H1 (cell line): ENCODE results near the gene NAA50. TPM values are rescaled to one million over a fixed set of nuclear protein-coding genes. Genes with fewer than 3 reads are reported as not detected.

Source experiments
- CHD7 ChIP-seq: fragments of 300-600 bp; sonication (generic); IDR thresholded peaks from 2 replicates; pipeline ENCODE4 v1.7.1; 2012; ENCODE audit warnings: low read length, moderate library complexity, mild to moderate bottlenecking, inconsistent platforms; ENCODE audit not compliant: insufficient replicate concordance
- polyA plus RNA-seq, 7 experiments: library from polyadenylated mRNA; depleted of rRNA in 3 of 7; stranded (reverse) in 5 of 7; unstranded in 2 of 7; fragments of >200 nt in 5 of 7; fragments of 200-250 nt in 2 of 7; gene quantifications; 1 replicate in 5 of 7; 2 replicates in 1 of 7; 4 replicates in 1 of 7; pipeline versions ENCODE4 v1.2.1 to v1.2.3, GENCODE V29; 2011 to 2013; ENCODE audit warnings: missing spikeins in 2 of 7, mixed read lengths in 2 of 7
- total RNA-seq: library from RNA; stranded (reverse); fragmentation: NEBNext Ultra II Directional; extraction: Animal tissue kit (Norgen Biotek cat#: 25700); gene quantifications from 2 replicates; pipeline ENCODE4 v1.2.1, GENCODE V29; 2021

The NAA50 gene
- total and polyA plus RNA-seq, 2 of the 8 experiments (the other 6 are each of a cell fraction or from before 2014, with no cell fraction given), result 46.6 to 231 TPM

- no peak for TF ChIP-seq CHD7
- TF ChIP-seq, all 59 proteins: peak for 13
Observed at GRCh38 chr3:113696658-113697499, 49.2 kb downstream of the NAA50 start (continued).
